Transverse colon (tissue), 4 donors: Measurements from ENCODE around the gene IMMP2L.

Experiments
- CTCF ChIP-seq, 5 experiments: fragments of 200-600 bp in 3 of 5; fragments of 450-650 bp in 2 of 5; sonication (generic) in 3 of 5; IDR thresholded peaks; 1 replicate in 2 of 5; 2 replicates in 3 of 5; pipeline ENCODE4 v1.5.1; 2016 to 2017; ENCODE audit warnings: antibody characterized with exemption in 5 of 5, inconsistent platforms in 3 of 5, mild to moderate bottlenecking in 2 of 5, moderate library complexity in 1 of 5
- EP300 ChIP-seq: sonication (generic); formaldehyde crosslinking; IDR thresholded peaks from one replicate; pipeline ENCODE4 v1.6.1; 2017; ENCODE audit warnings: antibody characterized with exemption, low read depth
- POLR2A ChIP-seq: fragments of 450-650 bp; IDR thresholded peaks from one replicate; pipeline ENCODE4 v1.6.1; 2016; ENCODE audit warnings: antibody characterized with exemption, mild to moderate bottlenecking, moderate library complexity
- POLR2AphosphoS5 ChIP-seq, 3 donors: sonication (generic); formaldehyde crosslinking; IDR thresholded peaks; one replicate each; pipeline ENCODE4 v1.6.1; 2016; ENCODE audit warnings: antibody characterized with exemption in 3 of 3

GRCh38 chr7:110626414-110626813 lies 935.9 kb downstream of the IMMP2L start:
- TF ChIP-seq CTCF (IDR thresholded peaks at IDR 0.05) (no peak), POLR2AphosphoS5 (IDR thresholded peaks at IDR 0.05) (no peak), POLR2A (no peak), EP300 (no peak)
